ENCODE results near the gene MPL.
A peak's percentile ranks its signal among the peaks of the same experiment; 100 is the strongest.
"Not testable (repeated sequence)": the region's sequence is repeated elsewhere in the genome, so short reads cannot be mapped to it uniquely, and the experiment has no call there.

Gene MPL

GRCh38 chr1:43382027-43382779 lies 44.6 kb downstream of the MPL start:
- DNase-seq, result no peak

DNA sequence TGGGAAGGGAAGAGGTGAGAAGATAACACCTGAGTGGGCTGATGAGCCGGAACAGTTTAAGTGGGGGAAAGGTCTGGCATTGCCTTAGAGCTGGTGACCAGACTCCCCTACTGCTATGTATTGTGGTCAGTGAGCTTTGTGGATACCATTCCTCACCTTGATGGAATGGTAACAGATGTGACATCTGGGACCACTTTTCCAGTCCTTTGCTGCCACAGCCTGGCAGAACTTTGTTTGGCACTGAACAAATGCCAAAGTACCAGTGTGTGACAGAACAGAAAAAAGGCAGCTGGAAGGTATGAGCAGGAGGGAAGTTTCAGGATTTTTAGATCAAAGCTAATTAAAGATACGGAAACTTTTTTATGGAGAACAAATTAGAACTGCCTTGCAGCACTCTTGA lies 45.8 kb downstream of the MPL start:
- DNase-seq, result no peak

GRCh38 chr1:43386676-43387075 lies 49.1 kb downstream of the MPL start:
- no peak for DNase-seq

DNA sequence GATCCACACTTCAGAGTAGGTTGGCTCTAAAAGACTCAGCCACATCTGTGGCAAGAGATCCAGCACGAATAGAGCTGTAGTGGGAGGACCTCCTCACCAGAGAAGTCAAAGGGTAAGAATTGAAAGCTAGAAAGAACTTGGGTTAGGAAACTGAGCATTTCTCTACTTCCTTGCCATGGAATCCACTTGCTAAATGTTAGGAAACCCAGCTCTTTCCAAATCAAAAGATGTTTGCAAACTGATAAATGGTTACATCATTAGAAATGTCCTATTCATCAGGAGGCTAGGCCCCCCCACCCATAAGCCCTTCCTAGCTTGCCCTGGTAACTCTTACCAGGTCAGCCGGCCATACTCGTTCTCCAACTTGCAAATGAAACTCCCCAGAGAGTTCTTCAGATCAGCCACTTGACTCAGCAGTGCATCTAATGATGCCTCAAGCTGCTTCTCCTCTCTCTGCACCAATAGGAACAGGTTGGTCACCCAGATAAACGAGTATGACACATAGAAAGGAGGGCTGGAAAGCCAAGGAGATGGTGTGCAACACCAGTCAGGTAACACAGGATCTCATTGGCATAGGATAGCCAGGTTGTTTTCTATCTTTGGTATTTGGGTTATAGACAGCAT lies 50.5 kb downstream of the MPL start:
- DNase-seq, result no peak

- no peak for DNase-seq
Observed at GRCh38 chr1:43388613-43389012, 51.0 kb downstream of the MPL start.

- DNase-seq, result peak; percentile 97
Observed at GRCh38 chr1:43389326-43390313, 52.0 kb downstream of the MPL start, which contains the start of the genes MED8 and SZT2. TSS of gene MED8 (minus strand) at chr1:43389800. CDS start at chr1:43389764, 36 bp downstream. TSS of gene SZT2 (plus strand) at chr1:43389899. CDS start at chr1:43389969, 70 bp downstream.

GRCh38 chr1:43392702-43393101 lies 55.1 kb downstream of the MPL start:
- DNase-seq, result no peak

DNA sequence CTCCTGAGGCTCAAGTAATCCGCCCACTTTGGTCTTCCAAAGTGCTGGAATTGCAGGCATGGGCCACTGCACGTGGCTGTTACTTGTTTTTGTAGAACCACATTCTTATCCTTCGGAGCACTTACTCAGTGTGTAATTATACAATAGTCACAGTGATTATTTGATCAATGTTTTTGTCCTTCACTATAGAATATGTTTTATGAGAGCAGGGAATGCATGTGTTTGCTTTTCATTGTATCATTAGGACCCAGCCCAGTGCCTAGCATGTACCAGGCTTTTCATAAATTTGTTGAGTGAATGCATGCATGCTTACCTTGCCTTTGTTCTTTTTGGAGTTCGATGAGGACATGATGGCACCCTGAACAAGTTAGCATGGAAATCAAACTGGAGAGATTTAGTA lies 57.9 kb downstream of the MPL start:
- no peak for DNase-seq

DNA sequence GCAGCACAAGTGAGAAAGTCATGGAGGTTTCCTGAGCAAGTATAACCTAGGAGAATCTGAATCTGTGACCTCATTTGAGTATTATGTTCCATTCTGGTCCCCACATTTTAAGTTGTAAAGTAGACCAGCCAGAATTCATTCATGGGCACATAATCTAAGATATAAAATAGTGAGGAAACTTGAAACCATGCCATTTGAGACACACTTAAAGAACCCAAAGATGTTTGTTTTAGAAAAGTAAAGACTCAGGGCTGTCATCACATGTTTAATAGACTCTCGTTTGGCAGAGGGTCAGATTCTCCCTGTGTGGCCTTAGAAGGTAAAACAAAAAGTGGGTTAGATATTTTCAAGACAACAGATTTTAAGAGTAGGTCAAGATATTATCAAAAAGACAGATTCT lies 58.4 kb downstream of the MPL start:
- no peak for DNase-seq

- no peak for DNase-seq
Observed at GRCh38 chr1:43398227-43398626, 60.6 kb downstream of the MPL start.

- DNase-seq, result not testable (repeated sequence)
Observed at GRCh38 chr1:43400441-43400840, 62.8 kb downstream of the MPL start.

DNA sequence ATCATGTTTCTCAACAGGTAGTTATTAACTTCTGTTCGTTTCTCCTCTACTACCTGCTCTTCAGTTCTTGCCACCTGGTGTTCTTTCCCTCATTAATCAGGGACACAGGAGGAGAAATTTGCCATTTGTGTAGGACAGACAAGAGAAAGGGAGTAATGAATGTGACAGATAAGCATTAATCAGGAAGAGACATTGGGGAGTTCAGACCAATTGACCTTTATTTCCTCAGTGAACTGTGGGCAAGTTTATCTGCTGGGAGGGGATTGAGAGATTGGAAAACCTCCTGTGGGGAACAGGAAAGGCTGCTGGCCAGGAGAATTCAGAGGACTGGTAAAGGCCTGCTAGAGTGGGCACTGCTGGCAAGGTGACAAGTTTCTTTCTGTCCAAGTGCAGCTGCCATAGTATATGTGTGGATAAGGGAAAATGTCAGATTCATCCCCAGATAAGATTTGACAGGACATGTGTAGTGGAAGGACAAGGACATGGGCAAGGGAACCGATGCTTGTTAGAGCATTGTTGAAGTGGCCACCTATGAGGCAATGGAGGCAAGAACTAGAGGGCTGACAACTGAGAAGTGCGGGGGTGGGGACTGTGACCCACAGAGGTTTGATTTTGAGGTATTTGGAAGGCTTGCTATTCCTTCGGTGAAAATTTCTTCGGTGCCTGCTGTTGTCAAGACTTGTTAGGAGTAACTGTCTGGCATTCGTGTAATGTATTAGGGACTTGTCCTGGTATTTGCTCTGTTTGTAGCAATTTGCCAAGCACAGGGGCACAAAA lies 64.7 kb downstream of the MPL start:
- no peak for DNase-seq

Data from right forelimb (tissue), 1 donor.